ENCODE results near the gene IL36B.

IL36B gene

GRCh38 chr2:113050921-113051895 lies 1.5 kb downstream of the IL36B start:
- no peak overlapping the region for H3K4me3 Mint-ChIP-seq
- peaks cover 13% of the 10 kb centered on the region for H3K9me3 Mint-ChIP-seq
- peaks cover 2% of the 10 kb centered on the region for H3K4me1 Mint-ChIP-seq (ENCODE audit: low read depth)
- peaks cover 3% of the 10 kb centered on the region for H3K36me3 Mint-ChIP-seq (ENCODE audit: low read depth)
- no peak overlapping the region for H3K27ac Mint-ChIP-seq
- peaks cover 16% of the 10 kb centered on the region for H3K27me3 Mint-ChIP-seq (ENCODE audit: low read depth)

GRCh38 chr2:113046465-113046864 lies 6.2 kb downstream of the IL36B start:
- H3K4me1 Mint-ChIP-seq (ENCODE audit: low read depth) = no peaks in the 10 kb centered on the region
- H3K27ac Mint-ChIP-seq = no peak overlapping the region
- no peaks in the 10 kb centered on the region for H3K36me3 Mint-ChIP-seq (ENCODE audit: low read depth)
- peaks cover 31% of the 10 kb centered on the region for H3K27me3 Mint-ChIP-seq (ENCODE audit: low read depth)
- no peak overlapping the region for H3K4me3 Mint-ChIP-seq
- no peaks in the 10 kb centered on the region for H3K9me3 Mint-ChIP-seq

GRCh38 chr2:113041871-113042270 lies 10.8 kb downstream of the IL36B start:
- Mint-ChIP-seq H3K27me3 (ENCODE audit: low read depth) (peaks cover 37% of the 10 kb centered on the region), H3K9me3 (no peaks in the 10 kb centered on the region), H3K36me3 (ENCODE audit: low read depth) (no peaks in the 10 kb centered on the region), H3K27ac (no peak overlapping the region), H3K4me1 (ENCODE audit: low read depth) (peaks cover 2% of the 10 kb centered on the region), H3K4me3 (no peak overlapping the region)

GRCh38 chr2:113039719-113040118 lies 12.9 kb downstream of the IL36B start:
- no peak overlapping the region for H3K27ac Mint-ChIP-seq
- no peaks in the 10 kb centered on the region for H3K9me3 Mint-ChIP-seq
- H3K4me3 Mint-ChIP-seq = no peak overlapping the region
- H3K27me3 Mint-ChIP-seq (ENCODE audit: low read depth) = peaks cover 29% of the 10 kb centered on the region
- peaks cover 2% of the 10 kb centered on the region for H3K4me1 Mint-ChIP-seq (ENCODE audit: low read depth)
- H3K36me3 Mint-ChIP-seq (ENCODE audit: low read depth) = no peaks in the 10 kb centered on the region

GRCh38 chr2:113039158-113039557 lies 13.5 kb downstream of the IL36B start:
- Mint-ChIP-seq H3K4me1 (ENCODE audit: low read depth) (peaks cover 2% of the 10 kb centered on the region), H3K27me3 (ENCODE audit: low read depth) (peaks cover 29% of the 10 kb centered on the region)

GRCh38 chr2:113038291-113038690 lies 14.4 kb downstream of the IL36B start:
- Mint-ChIP-seq H3K36me3 (ENCODE audit: low read depth) (no peaks in the 10 kb centered on the region), H3K9me3 (no peaks in the 10 kb centered on the region), H3K4me1 (ENCODE audit: low read depth) (peaks cover 2% of the 10 kb centered on the region)

More at GRCh38 chr2:113039158-113039557, 13.5 kb downstream of the IL36B start:
- Mint-ChIP-seq H3K27ac (no peak overlapping the region), H3K4me3 (no peak overlapping the region), H3K9me3 (no peaks in the 10 kb centered on the region), H3K36me3 (ENCODE audit: low read depth) (no peaks in the 10 kb centered on the region)

GRCh38 chr2:113036763-113037162 lies 15.9 kb downstream of the IL36B start:
- Mint-ChIP-seq H3K4me1 (ENCODE audit: low read depth) (peaks cover 2% of the 10 kb centered on the region), H3K27ac (no peak overlapping the region), H3K9me3 (no peaks in the 10 kb centered on the region), H3K27me3 (ENCODE audit: low read depth) (peaks cover 21% of the 10 kb centered on the region), H3K4me3 (no peak overlapping the region), H3K36me3 (ENCODE audit: low read depth) (no peaks in the 10 kb centered on the region)

More at GRCh38 chr2:113038291-113038690, 14.4 kb downstream of the IL36B start:
- H3K27me3 Mint-ChIP-seq (ENCODE audit: low read depth) = peaks cover 29% of the 10 kb centered on the region
- H3K27ac Mint-ChIP-seq = no peak overlapping the region
- H3K4me3 Mint-ChIP-seq = no peak overlapping the region

- no peaks in the 10 kb centered on the region for H3K36me3 Mint-ChIP-seq (ENCODE audit: low read depth)
- no peaks in the 10 kb centered on the region for H3K9me3 Mint-ChIP-seq
- H3K27me3 Mint-ChIP-seq (ENCODE audit: low read depth) = peaks cover 16% of the 10 kb centered on the region
- H3K4me3 Mint-ChIP-seq = no peak overlapping the region
- no peaks in the 10 kb centered on the region for H3K4me1 Mint-ChIP-seq (ENCODE audit: low read depth)
- no peak overlapping the region for H3K27ac Mint-ChIP-seq
Observed at GRCh38 chr2:113034016-113034415, 18.7 kb downstream of the IL36B start.

- Mint-ChIP-seq H3K4me1 (ENCODE audit: low read depth) (no peaks in the 10 kb centered on the region), H3K4me3 (no peak overlapping the region), H3K36me3 (ENCODE audit: low read depth) (no peaks in the 10 kb centered on the region), H3K9me3 (no peaks in the 10 kb centered on the region), H3K27ac (no peak overlapping the region), H3K27me3 (ENCODE audit: low read depth) (peaks cover 27% of the 10 kb centered on the region)
Observed at GRCh38 chr2:113032737-113033136, 19.9 kb downstream of the IL36B start.

GRCh38 chr2:113028112-113028511 lies 24.6 kb downstream of the IL36B start:
- H3K9me3 Mint-ChIP-seq = no peaks in the 10 kb centered on the region
- no peaks in the 10 kb centered on the region for H3K4me1 Mint-ChIP-seq (ENCODE audit: low read depth)
- H3K27me3 Mint-ChIP-seq (ENCODE audit: low read depth) = peaks cover 61% of the 10 kb centered on the region
- no peak overlapping the region for H3K27ac Mint-ChIP-seq
- H3K4me3 Mint-ChIP-seq = no peak overlapping the region
- no peaks in the 10 kb centered on the region for H3K36me3 Mint-ChIP-seq (ENCODE audit: low read depth)

- Mint-ChIP-seq H3K9me3 (no peaks in the 10 kb centered on the region), H3K27ac (no peak overlapping the region), H3K4me3 (no peak overlapping the region), H3K27me3 (ENCODE audit: low read depth) (peaks cover 65% of the 10 kb centered on the region), H3K4me1 (ENCODE audit: low read depth) (no peaks in the 10 kb centered on the region), H3K36me3 (ENCODE audit: low read depth) (no peaks in the 10 kb centered on the region)
Observed at GRCh38 chr2:113027691-113028090, 25.0 kb downstream of the IL36B start.

GRCh38 chr2:113025737-113026136 lies 26.9 kb downstream of the IL36B start:
- H3K9me3 Mint-ChIP-seq = no peaks in the 10 kb centered on the region
- no peak overlapping the region for H3K4me3 Mint-ChIP-seq
- no peak overlapping the region for H3K27ac Mint-ChIP-seq
- H3K36me3 Mint-ChIP-seq (ENCODE audit: low read depth) = no peaks in the 10 kb centered on the region
- H3K27me3 Mint-ChIP-seq (ENCODE audit: low read depth) = peaks cover 74% of the 10 kb centered on the region
- H3K4me1 Mint-ChIP-seq (ENCODE audit: low read depth) = no peaks in the 10 kb centered on the region

- H3K4me3 Mint-ChIP-seq = no peak overlapping the region
- no peaks in the 10 kb centered on the region for H3K4me1 Mint-ChIP-seq (ENCODE audit: low read depth)
- H3K27ac Mint-ChIP-seq = no peak overlapping the region
- no peaks in the 10 kb centered on the region for H3K9me3 Mint-ChIP-seq
- peaks cover 70% of the 10 kb centered on the region for H3K27me3 Mint-ChIP-seq (ENCODE audit: low read depth)
- no peaks in the 10 kb centered on the region for H3K36me3 Mint-ChIP-seq (ENCODE audit: low read depth)
Observed at GRCh38 chr2:113024764-113025163, 27.9 kb downstream of the IL36B start.

GRCh38 chr2:113021312-113021711 lies 31.4 kb downstream of the IL36B start:
- Mint-ChIP-seq H3K27me3 (ENCODE audit: low read depth) (peaks cover 67% of the 10 kb centered on the region), H3K36me3 (ENCODE audit: low read depth) (peaks cover 4% of the 10 kb centered on the region), H3K4me1 (ENCODE audit: low read depth) (no peaks in the 10 kb centered on the region), H3K9me3 (peaks cover 19% of the 10 kb centered on the region), H3K27ac (no peak overlapping the region), H3K4me3 (no peak overlapping the region)

GRCh38 chr2:113018509-113018908 lies 34.2 kb downstream of the IL36B start:
- Mint-ChIP-seq H3K27ac (no peak overlapping the region), H3K4me3 (no peak overlapping the region), H3K4me1 (ENCODE audit: low read depth) (peaks cover 2% of the 10 kb centered on the region), H3K36me3 (ENCODE audit: low read depth) (peaks cover 4% of the 10 kb centered on the region), H3K27me3 (ENCODE audit: low read depth) (peaks cover 52% of the 10 kb centered on the region), H3K9me3 (peaks cover 19% of the 10 kb centered on the region)
